Middle frontal gyrus (tissue), 1 donor: ENCODE results near the gene PCYT1A.

Experiments used
- DNase-seq: peaks from one replicate; pipeline ENCODE4 v3.0.0-alpha.2; 2015; ENCODE audit warnings: low spot score; ENCODE audit errors: extremely low spot score

PCYT1A gene

GRCh38 chr3:196238612-196239560 is 48.6 kb downstream of the PCYT1A start:
- DNase-seq = no peak

- no peak for DNase-seq
Measured at GRCh38 chr3:196237203-196237602, 50.3 kb downstream of the PCYT1A start.

- DNase-seq = no peak
Measured at GRCh38 chr3:196236223-196236622, 51.3 kb downstream of the PCYT1A start.

GRCh38 chr3:196235452-196236122 is 51.9 kb downstream of the PCYT1A start:
- DNase-seq = no peak

GRCh38 chr3:196232882-196233251 is 54.7 kb downstream of the PCYT1A start:
- DNase-seq = no peak

GRCh38 chr3:196232154-196232881 is 55.2 kb downstream of the PCYT1A start:
- DNase-seq = no peak

- DNase-seq = no peak
Measured at GRCh38 chr3:196227629-196228493, 59.7 kb downstream of the PCYT1A start.

- DNase-seq = no peak
Measured at GRCh38 chr3:196227121-196227561, 60.4 kb downstream of the PCYT1A start.

GRCh38 chr3:196225763-196226364 is 61.7 kb downstream of the PCYT1A start:
- no peak for DNase-seq

- DNase-seq = no peak
Measured at GRCh38 chr3:196225086-196225485, 62.4 kb downstream of the PCYT1A start.

- no peak for DNase-seq
Measured at GRCh38 chr3:196222876-196223595, 64.5 kb downstream of the PCYT1A start.

- DNase-seq = no peak
Measured at GRCh38 chr3:196220991-196221390, 66.5 kb downstream of the PCYT1A start.

- no peak for DNase-seq
Measured at GRCh38 chr3:196220587-196220986, 66.9 kb downstream of the PCYT1A start.

- DNase-seq = no peak
Measured at GRCh38 chr3:196219970-196220311, 67.6 kb downstream of the PCYT1A start.

- peak; percentile 47 for DNase-seq
Measured at GRCh38 chr3:196219194-196219969, 68.1 kb downstream of the PCYT1A start.

GRCh38 chr3:196218155-196218712 is 69.3 kb downstream of the PCYT1A start:
- DNase-seq = no peak

- no peak for DNase-seq
Measured at GRCh38 chr3:196217307-196218154, 70.0 kb downstream of the PCYT1A start.

GRCh38 chr3:196216681-196217211 is 70.8 kb downstream of the PCYT1A start:
- DNase-seq = no peak
